ENCODE data around the gene EXOC7. TPM values are rescaled to one million over a fixed set of nuclear protein-coding genes. Genes with fewer than 3 reads are reported as not detected.

EXOC7 gene
- total RNA-seq, 4 donors from 2014 or later: 113 to 160 (median 134) TPM

- H3K27me3 ChIP-seq: peaks cover 0 to 45% of the 10 kb centered on the region in 2 donors
- no peak within 1 kb of the TSS for H3K27ac ChIP-seq
- no peaks in the 10 kb centered on the region for H3K9me3 ChIP-seq
- peaks cover 0 to 57% (median 14%) of the 10 kb centered on the region in 4 donors for H3K4me1 ChIP-seq
- TF ChIP-seq CTCF (IDR thresholded peaks at IDR 0.05) (no peak), POLR2A (IDR thresholded peaks at IDR 0.05) (no peak)
- H3K36me3 ChIP-seq: peaks cover 0 to 2% (median 0%) of the 10 kb centered on the region in 3 donors
- DNase-seq: no peak
- peak within 1 kb of the TSS in 3 of 4 donors; percentile 3 to 29 (median 5) for H3K4me3 ChIP-seq
These were observed 28.9 kb downstream of the EXOC7 start, which contains the start of gene GALR2 for GRCh38 chr17:76074390-76075363. GALR2 (plus strand) TSS chr17:76074781; CDS start chr17:76074884, 103 bp downstream.

- no peaks in the 10 kb centered on the region for H3K9me3 ChIP-seq
- peaks cover 0 to 35% of the 10 kb centered on the region in 2 donors for H3K27me3 ChIP-seq
- H3K36me3 ChIP-seq: peaks cover 0 to 26% (median 0%) of the 10 kb centered on the region in 3 donors
- TF ChIP-seq POLR2A (IDR thresholded peaks at IDR 0.05): peak; percentile 41 to 59
- TF ChIP-seq CTCF (IDR thresholded peaks at IDR 0.05): peak in 1 of 6 experiments; percentile 14
- H3K27ac ChIP-seq: peak within 1 kb of the TSS; percentile 54 to 85 (median 68)
- H3K4me1 ChIP-seq: peaks cover 0 to 53% (median 14%) of the 10 kb centered on the region in 4 donors
- peak; percentile 91 to 96 (median 92) for DNase-seq
- peak within 1 kb of the TSS; percentile 75 to 81 (median 79) for H3K4me3 ChIP-seq
These were observed 31.3 kb downstream of the EXOC7 start, which contains the start of gene SRP68 for GRCh38 chr17:76072148-76072858. SRP68 (minus strand) TSS chr17:76072517; CDS start chr17:76072491, 26 bp downstream.

- peaks cover 0 to 28% of the 10 kb centered on the region in 2 donors for H3K27me3 ChIP-seq
- no peak for DNase-seq
- H3K9me3 ChIP-seq: no peaks in the 10 kb centered on the region
- H3K4me3 ChIP-seq: peak overlapping the region; percentile 75 to 81 (median 79)
- peaks cover 0 to 47% (median 11%) of the 10 kb centered on the region in 4 donors for H3K4me1 ChIP-seq
- H3K27ac ChIP-seq: peak overlapping the region; percentile 54 to 85 (median 68)
- peaks cover 0 to 32% (median 0%) of the 10 kb centered on the region in 3 donors for H3K36me3 ChIP-seq
- TF ChIP-seq POLR2A (IDR thresholded peaks at IDR 0.05): no peak
- TF ChIP-seq CTCF (IDR thresholded peaks at IDR 0.05): no peak
These were observed 31.9 kb downstream of the EXOC7 start for GRCh38 chr17:76071531-76072147.

- Histone ChIP-seq H3K27ac (no peak overlapping the region), H3K36me3 (peaks cover 0 to 87% (median 0%) of the 10 kb centered on the region in 3 donors), H3K4me1 (peaks cover 0 to 7% (median 0%) of the 10 kb centered on the region in 4 donors), H3K9me3 (no peaks in the 10 kb centered on the region), H3K4me3 (no peak overlapping the region), H3K27me3 (no peaks in the 10 kb centered on the region)
- no peak for DNase-seq
- TF ChIP-seq CTCF (IDR thresholded peaks at IDR 0.05): no peak
- no peak for TF ChIP-seq POLR2A (IDR thresholded peaks at IDR 0.05)
These were observed 37.8 kb downstream of the EXOC7 start for GRCh38 chr17:76065775-76066174.
